ENCODE data around the gene MGST1.

Gene MGST1

DNA sequence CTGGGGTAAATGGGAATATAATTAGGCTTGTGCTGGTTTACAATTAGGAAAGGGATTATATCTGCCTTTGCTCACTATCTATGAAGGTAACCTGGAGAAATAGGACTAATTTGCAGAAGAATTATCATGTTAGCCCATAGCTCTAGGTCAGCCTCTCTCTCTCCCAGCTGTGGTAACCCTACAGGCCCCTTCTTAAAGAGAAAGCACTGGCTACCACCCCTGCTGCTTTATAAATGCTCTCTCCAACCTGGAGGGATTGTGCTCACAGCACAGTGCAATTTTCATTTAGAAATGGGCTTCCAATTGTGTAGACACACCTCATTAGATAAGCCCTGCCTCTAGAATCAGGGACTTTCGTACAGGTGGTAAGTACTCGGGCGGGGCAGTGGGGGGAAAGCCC is 22.7 kb upstream of the MGST1 start:
- H4K20me1 ChIP-seq: no peaks in the 10 kb centered on the region
- H3K36me3 ChIP-seq: no peaks in the 10 kb centered on the region
- H3K4me2 ChIP-seq: no peak overlapping the region
- no peak for TF ChIP-seq Cebpa-rat (IDR thresholded peaks at IDR 0.05)
- no peaks in the 10 kb centered on the region for H3K9me3 ChIP-seq
- H3K4me3 ChIP-seq: no peak overlapping the region
- no peaks in the 10 kb centered on the region for H3K27me3 ChIP-seq
- H3K27ac ChIP-seq: no peak overlapping the region
- no peak overlapping the region for H3K9ac ChIP-seq
- H3K4me1 ChIP-seq: no peaks in the 10 kb centered on the region

- Histone ChIP-seq H3K9me3 (no peaks in the 10 kb centered on the region), H4K20me1 (no peaks in the 10 kb centered on the region), H3K36me3 (no peaks in the 10 kb centered on the region), H3K4me1 (no peaks in the 10 kb centered on the region), H3K4me2 (no peak overlapping the region), H3K27ac (no peak overlapping the region), H3K4me3 (no peak overlapping the region), H3K9ac (no peak overlapping the region), H3K27me3 (no peaks in the 10 kb centered on the region)
- no peak for TF ChIP-seq Cebpa-rat (IDR thresholded peaks at IDR 0.05)
Measured at GRCh38 chr12:16325426-16325825, 22.0 kb upstream of the MGST1 start.

- no peaks in the 10 kb centered on the region for H4K20me1 ChIP-seq
- H3K27me3 ChIP-seq: no peaks in the 10 kb centered on the region
- H3K27ac ChIP-seq: no peak overlapping the region
- no peak overlapping the region for H3K9ac ChIP-seq
- no peak overlapping the region for H3K4me2 ChIP-seq
- H3K36me3 ChIP-seq: no peaks in the 10 kb centered on the region
- TF ChIP-seq Cebpa-rat (IDR thresholded peaks at IDR 0.05): no peak
- no peak overlapping the region for H3K4me3 ChIP-seq
- H3K4me1 ChIP-seq: no peaks in the 10 kb centered on the region
- H3K9me3 ChIP-seq: no peaks in the 10 kb centered on the region
Measured at GRCh38 chr12:16327963-16328362, 19.5 kb upstream of the MGST1 start.

- Histone ChIP-seq H3K4me1 (no peaks in the 10 kb centered on the region), H3K9me3 (no peaks in the 10 kb centered on the region), H3K27ac (no peak overlapping the region), H3K4me2 (no peak overlapping the region), H3K4me3 (no peak overlapping the region), H3K36me3 (no peaks in the 10 kb centered on the region), H3K27me3 (no peaks in the 10 kb centered on the region), H3K9ac (no peak overlapping the region), H4K20me1 (no peaks in the 10 kb centered on the region)
- no peak for TF ChIP-seq Cebpa-rat (IDR thresholded peaks at IDR 0.05)
Measured at GRCh38 chr12:16329594-16329993, 17.9 kb upstream of the MGST1 start.

DNA sequence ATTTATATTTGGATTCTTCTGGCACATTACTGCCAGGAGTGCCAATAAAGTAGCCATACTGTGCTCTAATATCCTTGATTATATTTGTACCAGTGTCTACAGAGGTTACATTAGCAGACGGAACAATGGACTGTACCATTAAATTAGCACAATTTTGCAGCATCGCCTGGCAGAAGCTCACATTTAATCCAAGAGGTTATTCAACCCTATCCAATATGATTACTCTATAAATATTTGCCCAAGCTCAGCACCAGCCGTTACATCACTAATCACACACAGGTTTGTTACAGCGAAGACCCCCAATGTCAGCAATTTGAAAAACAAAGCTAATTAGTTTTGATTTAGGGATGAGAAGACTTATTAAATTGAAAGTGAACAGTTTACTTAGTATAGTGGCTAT is 16.9 kb upstream of the MGST1 start:
- no peak for TF ChIP-seq Cebpa-rat (IDR thresholded peaks at IDR 0.05)

GRCh38 chr12:16331998-16332397 is 15.4 kb upstream of the MGST1 start:
- TF ChIP-seq Cebpa-rat (IDR thresholded peaks at IDR 0.05): no peak
- no peaks in the 10 kb centered on the region for H3K4me1 ChIP-seq
- no peaks in the 10 kb centered on the region for H3K27me3 ChIP-seq
- no peak overlapping the region for H3K4me3 ChIP-seq
- no peak overlapping the region for H3K27ac ChIP-seq
- H3K4me2 ChIP-seq: no peak overlapping the region
- H3K9me3 ChIP-seq: no peaks in the 10 kb centered on the region
- H3K9ac ChIP-seq: no peak overlapping the region
- no peaks in the 10 kb centered on the region for H4K20me1 ChIP-seq
- no peaks in the 10 kb centered on the region for H3K36me3 ChIP-seq

More for the DNA sequence above, 16.9 kb upstream of the MGST1 start:
- Histone ChIP-seq H3K9ac (no peak overlapping the region), H3K4me3 (no peak overlapping the region), H3K27me3 (no peaks in the 10 kb centered on the region), H3K9me3 (no peaks in the 10 kb centered on the region), H4K20me1 (no peaks in the 10 kb centered on the region), H3K4me1 (no peaks in the 10 kb centered on the region), H3K36me3 (no peaks in the 10 kb centered on the region), H3K4me2 (no peak overlapping the region), H3K27ac (no peak overlapping the region)

GRCh38 chr12:16335838-16336237 is 11.6 kb upstream of the MGST1 start:
- no peaks in the 10 kb centered on the region for H3K36me3 ChIP-seq
- H3K4me1 ChIP-seq: no peaks in the 10 kb centered on the region
- no peak overlapping the region for H3K27ac ChIP-seq
- H3K9ac ChIP-seq: no peak overlapping the region
- H3K4me3 ChIP-seq: no peak overlapping the region
- no peak overlapping the region for H3K4me2 ChIP-seq
- no peaks in the 10 kb centered on the region for H3K9me3 ChIP-seq
- TF ChIP-seq Cebpa-rat (IDR thresholded peaks at IDR 0.05): no peak
- H3K27me3 ChIP-seq: no peaks in the 10 kb centered on the region
- H4K20me1 ChIP-seq: no peaks in the 10 kb centered on the region

GRCh38 chr12:16344269-16344668 is 3.2 kb upstream of the MGST1 start:
- TF ChIP-seq Cebpa-rat (IDR thresholded peaks at IDR 0.05): no peak
- Histone ChIP-seq H4K20me1 (no peaks in the 10 kb centered on the region), H3K4me3 (no peak overlapping the region), H3K9ac (no peak overlapping the region), H3K27ac (no peak overlapping the region), H3K9me3 (no peaks in the 10 kb centered on the region), H3K27me3 (no peaks in the 10 kb centered on the region), H3K4me2 (no peak overlapping the region), H3K36me3 (no peaks in the 10 kb centered on the region), H3K4me1 (no peaks in the 10 kb centered on the region)

GRCh38 chr12:16345105-16345504 is 2.3 kb upstream of the MGST1 start:
- H3K4me3 ChIP-seq: no peak overlapping the region
- H3K27ac ChIP-seq: no peak overlapping the region
- TF ChIP-seq Cebpa-rat (IDR thresholded peaks at IDR 0.05): no peak
- H3K4me1 ChIP-seq: no peaks in the 10 kb centered on the region
- no peaks in the 10 kb centered on the region for H3K27me3 ChIP-seq
- no peak overlapping the region for H3K4me2 ChIP-seq
- H3K36me3 ChIP-seq: no peaks in the 10 kb centered on the region
- H3K9ac ChIP-seq: no peak overlapping the region
- no peaks in the 10 kb centered on the region for H4K20me1 ChIP-seq
- H3K9me3 ChIP-seq: no peaks in the 10 kb centered on the region

DNA sequence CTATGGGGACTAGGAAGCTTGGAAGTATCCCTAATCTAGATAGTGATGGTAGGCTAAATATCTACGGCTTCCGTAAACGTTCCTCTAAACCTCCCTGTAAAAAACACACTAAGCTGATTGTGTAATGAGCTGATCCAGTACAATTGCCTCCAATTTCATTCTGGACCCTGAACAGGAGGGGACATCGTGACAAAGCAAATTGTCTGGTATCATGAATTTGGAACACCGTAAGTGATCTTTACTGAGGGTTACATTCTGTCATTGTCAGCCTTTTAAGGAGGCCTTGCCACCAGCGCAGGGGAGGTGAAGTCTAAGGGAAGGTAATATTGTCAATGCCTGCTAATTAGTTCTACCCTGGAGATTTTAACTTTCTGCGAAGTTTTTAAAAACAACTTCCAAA is 487 bp upstream of the MGST1 start:
- TF ChIP-seq Cebpa-rat (IDR thresholded peaks at IDR 0.05): no peak
- no peaks in the 10 kb centered on the region for H3K4me1 ChIP-seq
- H3K36me3 ChIP-seq: no peaks in the 10 kb centered on the region
- no peak overlapping the region for H3K4me2 ChIP-seq
- H3K27ac ChIP-seq: no peak overlapping the region
- H3K9me3 ChIP-seq: no peaks in the 10 kb centered on the region
- no peak overlapping the region for H3K9ac ChIP-seq
- H4K20me1 ChIP-seq: no peaks in the 10 kb centered on the region
- no peak overlapping the region for H3K4me3 ChIP-seq
- H3K27me3 ChIP-seq: no peaks in the 10 kb centered on the region

- Histone ChIP-seq H4K20me1 (no peaks in the 10 kb centered on the region), H3K4me3 (no peak overlapping the region), H3K27me3 (no peaks in the 10 kb centered on the region), H3K27ac (no peak overlapping the region), H3K9me3 (no peaks in the 10 kb centered on the region), H3K4me1 (no peaks in the 10 kb centered on the region), H3K9ac (no peak overlapping the region), H3K4me2 (no peak overlapping the region), H3K36me3 (no peaks in the 10 kb centered on the region)
- no peak for TF ChIP-seq Cebpa-rat (IDR thresholded peaks at IDR 0.05)
Measured at GRCh38 chr12:16348435-16349130, 1.1 kb downstream of the MGST1 start.

Measured in BLaER1 (cell line).